ENCODE measurements around the gene SETBP1. TPM values are rescaled to one million over a fixed set of nuclear protein-coding genes. Genes with fewer than 3 reads are reported as not detected.

The SETBP1 gene
- total and polyA plus RNA-seq, 2 of the 8 experiments (the other 6 are each of a cell fraction or from before 2014, with no cell fraction given): 2.0 to 6.5 TPM

DNA sequence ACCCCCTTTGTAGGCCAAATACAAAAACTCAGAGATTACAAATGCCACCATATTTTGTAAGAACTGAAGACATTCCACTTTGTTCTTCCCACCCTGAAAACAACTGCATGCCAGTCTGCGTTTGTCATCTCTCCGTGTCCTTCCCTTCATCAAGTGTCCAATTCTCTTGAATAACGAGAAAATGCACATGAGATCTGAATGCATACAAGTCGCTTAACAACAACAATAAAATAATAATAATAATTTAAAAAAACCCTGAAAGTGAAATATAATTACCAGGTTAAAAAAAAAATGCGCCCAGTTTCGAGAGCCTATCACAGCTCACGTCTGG is 2.0 kb upstream of the SETBP1 start:
- no peak overlapping the region for H2BK120ac ChIP-seq (replicated peaks; ENCODE audit: low read depth, low read length)
- H3K4me3 ChIP-seq (ENCODE audit: extremely low read depth in 1 of 4, insufficient read depth in 2 of 4, low read depth in 3 of 4, low read length in 4 of 4): peak overlapping the region in 3 of 4 experiments; percentile 68 to 93 (median 75); a peak in 6 of 8 replicates
- peaks cover 3 to 17% (median 6%) of the 10 kb centered on the region in 4 experiments; a peak in 5 of 7 replicates for H3K4me1 ChIP-seq (replicated peaks in 1 of 4; ENCODE audit: control insufficient read depth in 3 of 4, insufficient read depth in 4 of 4, low read length in 3 of 4)
- peaks cover 14% of the 10 kb centered on the region for H3K23me2 ChIP-seq (ENCODE audit: low read depth, low read length)
- no peak overlapping the region for H4K8ac ChIP-seq (ENCODE audit: extremely low read depth, insufficient read depth, low read length)
- peak overlapping the region; percentile 69 to 97 for H3K4me2 ChIP-seq (ENCODE audit: insufficient read depth in 1 of 2, low read depth in 2 of 2, low read length in 2 of 2)
- no peaks in the 10 kb centered on the region for H3K9me3 ChIP-seq (ENCODE audit: insufficient read depth in 2 of 2, low read depth in 1 of 2, low read length in 1 of 2)
- no peak overlapping the region for H3K27ac ChIP-seq (ENCODE audit: low read depth, low read length)
- H2BK20ac ChIP-seq (ENCODE audit: low read length): no peak overlapping the region
- no peak overlapping the region for H4K5ac ChIP-seq (ENCODE audit: insufficient read length, low read depth, low read length)
- H3K23ac ChIP-seq (ENCODE audit: insufficient read length): no peak overlapping the region
- no peak overlapping the region for H2BK12ac ChIP-seq (ENCODE audit: low read depth, low read length)
- H3K36me3 ChIP-seq (ENCODE audit: control insufficient read depth in 2 of 4, insufficient read depth in 4 of 4, low read length in 3 of 4): no peaks in the 10 kb centered on the region
- no peak for FAIRE-seq
- H2BK5ac ChIP-seq (ENCODE audit: low read depth, low read length): no peak overlapping the region
- WGBS, 2 experiments (ENCODE audit: extremely low coverage in 1 of 2, insufficient coverage in 1 of 2, insufficient read length in 1 of 2, insufficient replicate concordance in 2 of 2, low coverage in 1 of 2, low lambda C conversion rate in 2 of 2, missing lambda C conversion rate in 1 of 2): 22% methylated on average over 7 of the region's 7 CpGs; no CpG with 5 or more reads in 1 of the 2 experiments
- H3K27me3 ChIP-seq (replicated peaks in 1 of 4; ENCODE audit: control insufficient read depth in 3 of 4, extremely low read depth in 1 of 4, insufficient read depth in 3 of 4, low read length in 3 of 4): peaks cover 0 to 11% (median 8%) of the 10 kb centered on the region in 4 experiments; a peak in 5 of 7 replicates
- H2AK5ac ChIP-seq (ENCODE audit: low read depth, low read length): no peak overlapping the region
- no peak overlapping the region for H2AFZ ChIP-seq (ENCODE audit: low read length)
- peaks cover 0 to under 1% of the 10 kb centered on the region in 2 experiments; a peak in 1 of 4 replicates for H3K79me2 ChIP-seq (ENCODE audit: control insufficient read depth in 1 of 2, insufficient read depth in 2 of 2, low read length in 2 of 2)
- no peaks in the 10 kb centered on the region for H3K79me1 ChIP-seq (ENCODE audit: low read depth, low read length)
- H3K9ac ChIP-seq (replicated peaks in 1 of 4; ENCODE audit: extremely low read depth in 1 of 4, low read depth in 3 of 4, low read length in 3 of 4): no peak overlapping the region
- H2BK15ac ChIP-seq (ENCODE audit: low read length): no peak overlapping the region
- H3K56ac ChIP-seq (replicated peaks; ENCODE audit: insufficient read length, low read depth, low read length): no peak overlapping the region
- CTCF ChIA-PET (ENCODE audit: partially characterized antibody): interaction anchor here (0.6 to 0.7 kb wide), 3 partner anchors 9 to 71 kb away, joined by 3 read pairs; no protein-coding TSS in a partner anchor
- H4K20me1 ChIP-seq (replicated peaks in 1 of 2; ENCODE audit: control insufficient read depth in 1 of 2, insufficient read depth in 2 of 2, low read length in 2 of 2): peaks cover 0 to 3% of the 10 kb centered on the region in 2 experiments
- no peak overlapping the region for H3K14ac ChIP-seq (ENCODE audit: insufficient read length)
- no peak for DNase-seq (ENCODE audit: low read depth in 1 of 2, low spot score in 2 of 2)
- POLR2A ChIA-PET (ENCODE audit: partially characterized antibody): interaction anchor here (1.3 to 1.4 kb wide), 2 partner anchors 11 to 18 kb away, joined by 3 read pairs; no protein-coding TSS in a partner anchor
- no peak overlapping the region for H3K18ac ChIP-seq (ENCODE audit: extremely low read depth, low read length)
- H3K4ac ChIP-seq (replicated peaks; ENCODE audit: insufficient read length, low read depth, low read length): no peak overlapping the region
- H4K91ac ChIP-seq (replicated peaks; ENCODE audit: insufficient read length, low read length): no peak overlapping the region
- TF ChIP-seq POLR2AphosphoS5 (IDR thresholded peaks at IDR 0.05; ENCODE audit: low read depth, low read length) (no peak), SP4 (IDR thresholded peaks at IDR 0.05; ENCODE audit: low read length) (no peak), BACH1 (IDR thresholded peaks at IDR 0.05; ENCODE audit: low read length) (no peak), SP2 (IDR thresholded peaks at IDR 0.05; ENCODE audit: low read length) (no peak)

Data from H1 (cell line).